SK-N-SH (cell line): ENCODE measurements around the gene USP40. TPM values are rescaled to one million over a fixed set of nuclear protein-coding genes. Genes with fewer than 3 reads are reported as not detected.

Experiments
- CTCF ChIA-PET: fragments of 300-600, 350-600 bp; formaldehyde crosslinking; extraction: SDS; loops from one replicate; lab custom pipeline; 2021; lab: Yijun Ruan, JAX
- POLR2A ChIA-PET: fragments of 350-600 bp; sonication (Branson Sonifier 250); formaldehyde crosslinking; extraction: SDS; loops from one replicate; lab custom pipeline; 2020; ENCODE audit warnings: antibody characterized with exemption, inconsistent platforms; lab: Yijun Ruan, JAX
- DNase-seq: peaks from one replicate; pipeline ENCODE4 v3.0.0; 2012
- H2AFZ ChIP-seq: fragments of 200-600 bp; sonication (generic); 2 replicates; pipeline ENCODE4 v1.8.1; 2016; ENCODE audit warnings: antibody characterized with exemption, mild to moderate bottlenecking, low read depth
- H3F3A ChIP-seq: fragments of 200-600 bp; sonication (generic); replicated peaks from 2 replicates; pipeline ENCODE3; 2016; ENCODE audit warnings: antibody characterized with exemption, mild to moderate bottlenecking; ENCODE audit not compliant: insufficient read depth
- H3K27ac ChIP-seq, 2 experiments: fragments of 200-500 bp in 1 of 2; fragments of 200-600 bp in 1 of 2; sonication (Bioruptor generic) in 1 of 2; sonication (generic), shearing (Covaris generic) in 1 of 2; 2 replicates each; pipeline versions ENCODE4 v1.5.1 to v1.6.1; 2014 to 2016; ENCODE audit warnings: low read depth in 2 of 2, inconsistent platforms in 1 of 2, low read length in 1 of 2, mild to moderate bottlenecking in 1 of 2, mixed read lengths in 1 of 2
- H3K27me3 ChIP-seq: fragments of 200-600 bp; sonication (generic), shearing (Covaris generic); 2 replicates; pipeline ENCODE4 v1.6.1; 2016; ENCODE audit warnings: mixed run types; ENCODE audit not compliant: insufficient read depth
- H3K36me3 ChIP-seq, 2 experiments: fragments of 200-500 bp in 1 of 2; fragments of 200-600 bp in 1 of 2; sonication (Bioruptor generic) in 1 of 2; sonication (generic) in 1 of 2; replicated peaks in 1 of 2; 2 replicates each; pipeline versions ENCODE3 to v1.5.1; 2014 to 2016; ENCODE audit warnings: low read length in 1 of 2, mild to moderate bottlenecking in 1 of 2; ENCODE audit not compliant: insufficient read depth in 2 of 2, control insufficient read depth in 1 of 2
- H3K4me1 ChIP-seq, 2 experiments: fragments of 200-500 bp in 1 of 2; fragments of 200-600 bp in 1 of 2; sonication (Bioruptor generic) in 1 of 2; sonication (generic), shearing (Covaris generic) in 1 of 2; 2 replicates each; pipeline versions ENCODE4 v1.5.1 to v1.6.1; 2014 to 2016; ENCODE audit warnings: low read depth in 1 of 2, low read length in 1 of 2, mixed run types in 1 of 2; ENCODE audit not compliant: insufficient read depth in 2 of 2, control insufficient read depth in 1 of 2
- H3K4me2 ChIP-seq: fragments of 200-600 bp; sonication (generic), shearing (Covaris generic); 2 replicates; pipeline ENCODE4 v1.6.1; 2017; ENCODE audit warnings: mixed run types
- H3K4me3 ChIP-seq, 2 experiments: fragments of 200-500 bp in 1 of 2; fragments of 200-600 bp in 1 of 2; sonication (Bioruptor generic) in 1 of 2; sonication (generic), shearing (Covaris generic) in 1 of 2; 2 replicates each; pipeline versions ENCODE4 v1.5.1 to v1.8.1; 2014 to 2016; ENCODE audit warnings: low read depth in 2 of 2, inconsistent platforms in 1 of 2, low read length in 1 of 2, mild to moderate bottlenecking in 1 of 2, mixed read lengths in 1 of 2, moderate library complexity in 1 of 2
- H3K79me2 ChIP-seq: fragments of 200-600 bp; sonication (generic); 2 replicates; pipeline ENCODE4 v1.8.1; 2017; ENCODE audit warnings: mild to moderate bottlenecking; ENCODE audit not compliant: insufficient read depth
- H3K9ac ChIP-seq: fragments of 200-600 bp; sonication (generic); 2 replicates; pipeline ENCODE4 v1.6.1; 2017; ENCODE audit warnings: mixed run types
- H3K9me2 ChIP-seq: fragments of 200-600 bp; sonication (generic); 2 replicates; pipeline ENCODE4 v1.6.1; 2017; ENCODE audit warnings: mixed run types
- H3K9me3 ChIP-seq: fragments of 200-600 bp; sonication (generic); 2 replicates; pipeline ENCODE4 v1.6.1; 2017; ENCODE audit warnings: mixed run types, mild to moderate bottlenecking, moderate library complexity
- H4K20me1 ChIP-seq: fragments of 200-600 bp; sonication (generic); 2 replicates; pipeline ENCODE4 v1.6.1; 2017; ENCODE audit warnings: mild to moderate bottlenecking, mixed run types; ENCODE audit not compliant: insufficient read depth
- EP300 ChIP-seq, 2 experiments: IDR thresholded peaks; 2 replicates each; pipeline versions ENCODE4 v1.4.0 to v1.6.1; 2012; ENCODE audit warnings: borderline replicate concordance in 1 of 2, low read depth in 1 of 2, low read length in 1 of 2
- EZH2phosphoT487 ChIP-seq: fragments of 200-600 bp; sonication (generic); IDR thresholded peaks from 2 replicates; pipeline ENCODE4 v1.6.1; 2017; ENCODE audit warnings: low read depth, mixed run types, mild to moderate bottlenecking, antibody characterized with exemption, moderate library complexity, borderline replicate concordance
- FOXM1 ChIP-seq: IDR thresholded peaks from 2 replicates; pipeline ENCODE4 v1.4.0; 2012; ENCODE audit warnings: low read depth, mild to moderate bottlenecking
- GABPA ChIP-seq: IDR thresholded peaks from 2 replicates; pipeline ENCODE4 v1.4.0; 2012; ENCODE audit warnings: low read depth, mild to moderate bottlenecking
- GATA2 ChIP-seq: sonication (generic); formaldehyde crosslinking; IDR thresholded peaks from 2 replicates; pipeline ENCODE4 v1.5.0; 2020; ENCODE audit warnings: mild to moderate bottlenecking, missing genetic modification reagents
- JUND ChIP-seq: IDR thresholded peaks from 2 replicates; pipeline ENCODE4 v1.4.0; 2012
- MXI1 ChIP-seq: IDR thresholded peaks from 2 replicates; pipeline ENCODE4 v1.6.1; 2012; ENCODE audit warnings: mild to moderate bottlenecking, low read depth, low read length, improper control_type of control experiment
- NFIC ChIP-seq: IDR thresholded peaks from 2 replicates; pipeline ENCODE4 v1.4.0; 2012; ENCODE audit warnings: borderline replicate concordance
- RAD21 ChIP-seq: IDR thresholded peaks from 2 replicates; pipeline ENCODE4 v1.6.1; 2012; ENCODE audit warnings: mild to moderate bottlenecking, low read length
- RCOR1 ChIP-seq: fragments of 150-350 bp; IDR thresholded peaks from 2 replicates; pipeline ENCODE4 v1.6.1; 2017; ENCODE audit warnings: antibody characterized with exemption, low read length
- RFX5 ChIP-seq: IDR thresholded peaks from 2 replicates; pipeline ENCODE4 v1.6.1; 2012; ENCODE audit warnings: mild to moderate bottlenecking, improper control_type of control experiment, low read length
- SIN3A ChIP-seq: IDR thresholded peaks from 2 replicates; pipeline ENCODE4 v1.6.1; 2012; ENCODE audit warnings: low read depth, mild to moderate bottlenecking, low read length, moderate library complexity, borderline replicate concordance
- SMC3 ChIP-seq: IDR thresholded peaks from 2 replicates; pipeline ENCODE4 v1.6.1; 2012; ENCODE audit warnings: low read depth, low read length, improper control_type of control experiment
- YY1 ChIP-seq: IDR thresholded peaks from 2 replicates; pipeline ENCODE4 v1.4.0; 2012; ENCODE audit warnings: low read depth, mild to moderate bottlenecking
- WGBS: methylation state at CpG from one replicate; pipeline ENCODE4 v1.1.6; 2017; ENCODE audit warnings: low lambda C conversion rate; 5-methylcytosine and 5-hydroxymethylcytosine counted together
- polyA plus RNA-seq, 3 experiments: library from polyadenylated mRNA; depleted of rRNA; stranded (reverse); fragments of >200 nt; gene quantifications; 2 replicates each; pipeline ENCODE4 v1.2.3, GENCODE V29; 2012
- TF ChIP-seq, protein P1 (sequence below): IDR thresholded peaks from 2 replicates; pipeline ENCODE4 v1.4.0; 2012; ENCODE audit warnings: low read depth, borderline replicate concordance
- TF ChIP-seq, protein P2 (sequence below): IDR thresholded peaks from 2 replicates; pipeline ENCODE4; 2012

USP40 gene
- polyA plus RNA-seq, 1 of the 3 experiments (the other 2 are of a cell fraction): 37.0 TPM

DNA sequence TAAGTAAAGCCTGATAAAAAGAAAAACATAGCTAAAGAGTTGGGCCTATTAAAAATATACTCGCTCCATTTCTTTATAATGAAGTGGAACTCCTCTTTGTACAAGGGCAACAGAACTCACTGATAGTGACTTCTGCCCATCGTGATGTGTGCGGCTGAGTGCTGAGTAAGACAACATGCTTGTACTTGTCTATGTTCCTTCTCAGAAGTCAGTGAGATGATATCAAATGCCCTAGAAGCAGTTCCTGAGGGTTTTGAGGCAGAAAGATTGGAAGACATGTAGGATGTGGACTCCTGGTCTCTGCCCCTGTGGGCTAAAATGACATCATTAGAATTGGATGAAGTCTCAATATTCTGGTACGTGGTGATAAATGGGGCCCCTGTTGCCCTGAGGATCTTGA, 73.8 kb downstream of the USP40 start:
- Histone ChIP-seq H3K9me2 (no peaks in the 10 kb centered on the region), H3K27ac (no peak overlapping the region), H3K4me1 (peaks cover under 1 to 16% of the 10 kb centered on the region in 2 experiments; a peak in 3 of 4 replicates), H3F3A (peaks cover 25% of the 10 kb centered on the region), H3K36me3 (peaks cover 32 to 47% of the 10 kb centered on the region in 2 experiments), H3K27me3 (no peaks in the 10 kb centered on the region), H3K9me3 (no peaks in the 10 kb centered on the region), H4K20me1 (no peaks in the 10 kb centered on the region), H3K79me2 (no peaks in the 10 kb centered on the region)
- POLR2A ChIA-PET: no interaction called here
- DNase-seq: no peak
- 96% methylated on average over 4 of the region's 4 CpGs for WGBS
- no peak for TF ChIP-seq EP300 (IDR thresholded peaks at IDR 0.05; ENCODE audit: borderline replicate concordance in 1 of 2, low read depth in 1 of 2, low read length in 1 of 2)
- TF ChIP-seq RCOR1: no peak
- TF ChIP-seq MXI1: no peak
- TF ChIP-seq RAD21: no peak
- TF ChIP-seq, protein P1, sequence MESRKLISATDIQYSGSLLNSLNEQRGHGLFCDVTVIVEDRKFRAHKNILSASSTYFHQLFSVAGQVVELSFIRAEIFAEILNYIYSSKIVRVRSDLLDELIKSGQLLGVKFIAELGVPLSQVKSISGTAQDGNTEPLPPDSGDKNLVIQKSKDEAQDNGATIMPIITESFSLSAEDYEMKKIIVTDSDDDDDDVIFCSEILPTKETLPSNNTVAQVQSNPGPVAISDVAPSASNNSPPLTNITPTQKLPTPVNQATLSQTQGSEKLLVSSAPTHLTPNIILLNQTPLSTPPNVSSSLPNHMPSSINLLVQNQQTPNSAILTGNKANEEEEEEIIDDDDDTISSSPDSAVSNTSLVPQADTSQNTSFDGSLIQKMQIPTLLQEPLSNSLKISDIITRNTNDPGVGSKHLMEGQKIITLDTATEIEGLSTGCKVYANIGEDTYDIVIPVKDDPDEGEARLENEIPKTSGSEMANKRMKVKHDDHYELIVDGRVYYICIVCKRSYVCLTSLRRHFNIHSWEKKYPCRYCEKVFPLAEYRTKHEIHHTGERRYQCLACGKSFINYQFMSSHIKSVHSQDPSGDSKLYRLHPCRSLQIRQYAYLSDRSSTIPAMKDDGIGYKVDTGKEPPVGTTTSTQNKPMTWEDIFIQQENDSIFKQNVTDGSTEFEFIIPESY: no peak
- TF ChIP-seq SIN3A: no peak
- no peak for TF ChIP-seq GABPA
- TF ChIP-seq YY1: no peak
- TF ChIP-seq, protein P2, sequence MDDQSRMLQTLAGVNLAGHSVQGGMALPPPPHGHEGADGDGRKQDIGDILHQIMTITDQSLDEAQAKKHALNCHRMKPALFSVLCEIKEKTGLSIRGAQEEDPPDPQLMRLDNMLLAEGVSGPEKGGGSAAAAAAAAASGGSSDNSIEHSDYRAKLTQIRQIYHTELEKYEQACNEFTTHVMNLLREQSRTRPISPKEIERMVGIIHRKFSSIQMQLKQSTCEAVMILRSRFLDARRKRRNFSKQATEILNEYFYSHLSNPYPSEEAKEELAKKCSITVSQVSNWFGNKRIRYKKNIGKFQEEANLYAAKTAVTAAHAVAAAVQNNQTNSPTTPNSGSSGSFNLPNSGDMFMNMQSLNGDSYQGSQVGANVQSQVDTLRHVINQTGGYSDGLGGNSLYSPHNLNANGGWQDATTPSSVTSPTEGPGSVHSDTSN: no peak
- TF ChIP-seq EZH2phosphoT487: no peak
- no peak for TF ChIP-seq RFX5
- TF ChIP-seq, all 33 proteins: peak for 0
- H3K9ac ChIP-seq: no peak overlapping the region
- CTCF ChIA-PET: no interaction called here
- no peak overlapping the region for H3K4me2 ChIP-seq
- H2AFZ ChIP-seq: no peak overlapping the region
- no peak overlapping the region for H3K4me3 ChIP-seq

- WGBS: 97% methylated on average over 4 of the region's 4 CpGs
- Histone ChIP-seq H4K20me1 (no peaks in the 10 kb centered on the region), H3K79me2 (no peaks in the 10 kb centered on the region), H2AFZ (no peak overlapping the region), H3K27ac (no peak overlapping the region), H3K4me2 (no peak overlapping the region), H3K27me3 (no peaks in the 10 kb centered on the region), H3K36me3 (peaks cover 30 to 41% of the 10 kb centered on the region in 2 experiments), H3K9ac (no peak overlapping the region), H3K4me3 (no peak overlapping the region), H3K9me3 (no peaks in the 10 kb centered on the region), H3F3A (peaks cover 30% of the 10 kb centered on the region), H3K4me1 (peaks cover 2 to 20% of the 10 kb centered on the region in 2 experiments; a peak in 3 of 4 replicates), H3K9me2 (no peaks in the 10 kb centered on the region)
- TF ChIP-seq FOXM1 (no peak), RAD21 (no peak), JUND (no peak), EZH2phosphoT487 (no peak), SIN3A (no peak), NFIC (no peak), SMC3 (no peak), GATA2 (CRISPR knock-in tag) (no peak), EP300 (IDR thresholded peaks at IDR 0.05; ENCODE audit: borderline replicate concordance in 1 of 2, low read depth in 1 of 2, low read length in 1 of 2) (no peak)
- TF ChIP-seq, protein P1: no peak
- DNase-seq: no peak
- POLR2A ChIA-PET: no interaction called here
- CTCF ChIA-PET: no interaction called here
Measured at GRCh38 chr2:233492078-233492477, 74.5 kb downstream of the USP40 start.
